ENCODE results near the gene PSEN1.

Gene PSEN1

GRCh38 chr14:73255005-73255400 is 118.7 kb downstream of the PSEN1 start:
- no peak for DNase-seq (ENCODE audit: extremely low read depth, low read depth)
- TF ChIP-seq CTCF (IDR thresholded peaks at IDR 0.05; ENCODE audit: low read depth, low read length, missing control alignments) = no peak
- no peak overlapping the region for H3K4me3 ChIP-seq (replicated peaks; ENCODE audit: low read depth, low read length)

GRCh38 chr14:73255693-73256225 is 119.5 kb downstream of the PSEN1 start:
- H3K4me3 ChIP-seq (replicated peaks; ENCODE audit: low read depth, low read length) = no peak overlapping the region
- no peak for TF ChIP-seq CTCF (IDR thresholded peaks at IDR 0.05; ENCODE audit: low read depth, low read length, missing control alignments)
- DNase-seq (ENCODE audit: extremely low read depth, low read depth) = no peak

DNA sequence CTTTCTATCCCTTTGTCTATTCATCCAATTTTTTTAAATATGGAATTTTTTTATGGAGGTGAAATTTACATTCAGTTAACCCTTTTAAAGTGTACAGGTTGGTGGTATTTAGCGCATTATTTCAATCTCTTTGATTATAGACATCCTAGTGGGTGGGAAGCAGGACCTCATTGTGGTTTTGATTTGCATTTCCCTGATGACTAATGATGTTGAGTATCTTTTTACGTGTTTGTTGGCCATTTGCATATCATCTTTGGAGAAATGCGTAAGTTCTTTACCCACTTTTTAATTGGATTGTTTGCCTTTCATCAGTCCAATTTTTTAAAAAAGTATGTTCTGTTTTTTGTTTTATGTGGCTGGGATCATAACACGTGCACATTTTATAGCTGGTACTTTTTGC is 121.8 kb downstream of the PSEN1 start:
- DNase-seq (ENCODE audit: extremely low read depth, low read depth) = no peak

DNA sequence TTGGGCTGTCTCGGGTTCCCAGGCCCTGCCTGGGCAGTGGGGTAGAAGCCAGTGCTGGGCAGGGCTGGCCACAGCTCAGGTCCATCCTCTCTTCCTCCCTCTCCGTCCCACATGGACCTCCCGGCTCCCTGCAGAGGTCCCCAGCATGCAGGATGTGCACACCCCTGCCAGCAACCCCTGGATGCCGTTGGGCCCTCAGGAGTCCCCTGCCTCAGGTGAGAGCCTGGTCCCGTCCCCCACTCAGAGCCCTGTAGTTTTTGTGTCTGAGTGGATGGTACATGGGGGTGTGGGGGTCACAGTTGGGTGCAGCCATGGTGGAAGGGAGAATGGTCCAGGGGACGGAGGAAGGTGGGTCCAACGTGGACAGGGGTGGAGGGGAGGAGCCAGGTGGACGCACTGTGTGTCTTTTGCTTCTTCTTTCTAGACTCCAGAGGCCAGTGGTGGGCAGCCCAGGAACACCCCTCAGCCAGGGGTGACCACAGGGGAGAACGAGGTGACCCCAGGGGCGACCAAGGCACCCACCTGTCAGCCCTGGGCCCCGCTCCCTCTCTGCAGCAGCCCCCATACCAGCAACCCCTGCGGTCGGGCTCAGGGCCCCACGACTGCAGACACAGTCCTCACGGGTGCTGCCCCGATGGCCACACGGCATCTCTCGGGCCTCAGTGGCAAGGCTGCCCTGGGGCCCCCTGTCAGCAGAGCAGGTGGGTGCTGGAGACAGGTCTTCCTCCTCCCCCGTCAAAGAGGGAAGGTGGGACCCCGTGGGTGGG is 122.7 kb downstream of the PSEN1 start:
- no peak for TF ChIP-seq CTCF (IDR thresholded peaks at IDR 0.05; ENCODE audit: low read depth, low read length, missing control alignments)

More for the DNA sequence above, 121.8 kb downstream of the PSEN1 start:
- no peak overlapping the region for H3K4me3 ChIP-seq (replicated peaks; ENCODE audit: low read depth, low read length)
- TF ChIP-seq CTCF (IDR thresholded peaks at IDR 0.05; ENCODE audit: low read depth, low read length, missing control alignments) = no peak

GRCh38 chr14:73259837-73260236 is 123.5 kb downstream of the PSEN1 start:
- no peak overlapping the region for H3K4me3 ChIP-seq (replicated peaks; ENCODE audit: low read depth, low read length)
- DNase-seq (ENCODE audit: extremely low read depth, low read depth) = no peak
- no peak for TF ChIP-seq CTCF (IDR thresholded peaks at IDR 0.05; ENCODE audit: low read depth, low read length, missing control alignments)

More for the DNA sequence above, 122.7 kb downstream of the PSEN1 start:
- DNase-seq (ENCODE audit: extremely low read depth, low read depth) = no peak
- no peak overlapping the region for H3K4me3 ChIP-seq (replicated peaks; ENCODE audit: low read depth, low read length)

GRCh38 chr14:73260574-73260973 is 124.3 kb downstream of the PSEN1 start:
- TF ChIP-seq CTCF (IDR thresholded peaks at IDR 0.05; ENCODE audit: low read depth, low read length, missing control alignments) = no peak
- no peak for DNase-seq (ENCODE audit: extremely low read depth, low read depth)
- H3K4me3 ChIP-seq (replicated peaks; ENCODE audit: low read depth, low read length) = no peak overlapping the region

Measured in HFF-Myc (cell line).